H1 (cell line): ENCODE results near the gene SCGB1A1. TPM values are rescaled to one million over a fixed set of nuclear protein-coding genes. Genes with fewer than 3 reads are reported as not detected.

ENCODE experiments used
- ATF2 ChIP-seq: IDR thresholded peaks from 2 replicates; pipeline ENCODE4 v1.6.1; 2012; ENCODE audit warnings: low read length, inconsistent platforms
- CHD7 ChIP-seq: fragments of 300-600 bp; sonication (generic); IDR thresholded peaks from 2 replicates; pipeline ENCODE4 v1.7.1; 2012; ENCODE audit warnings: low read length, moderate library complexity, mild to moderate bottlenecking, inconsistent platforms; ENCODE audit not compliant: insufficient replicate concordance
- CTBP2 ChIP-seq: IDR thresholded peaks from 2 replicates; pipeline ENCODE4 v1.7.0; 2011; ENCODE audit warnings: borderline replicate concordance, mild to moderate bottlenecking, moderate library complexity, mixed read lengths, low read length; ENCODE audit not compliant: insufficient read depth, insufficient read length
- MAFK ChIP-seq: IDR thresholded peaks from 2 replicates; pipeline ENCODE4 v1.6.1; 2012; ENCODE audit warnings: low read depth, mild to moderate bottlenecking, improper control_type of control experiment, low read length
- POU5F1 ChIP-seq: IDR thresholded peaks from 2 replicates; pipeline ENCODE4 v1.6.1; 2011; ENCODE audit warnings: low read depth, mild to moderate bottlenecking, low read length, moderate library complexity
- RNF2 ChIP-seq: fragments of 200-900, 300-1000 bp; sonication (generic); IDR thresholded peaks from 2 replicates; pipeline ENCODE4 v1.7.1; 2016; ENCODE audit warnings: borderline replicate concordance, low read depth, mild to moderate bottlenecking, antibody characterized with exemption, low read length; ENCODE audit not compliant: poor library complexity, severe bottlenecking; ENCODE audit errors: missing control alignments
- RXRA ChIP-seq: IDR thresholded peaks from 2 replicates; pipeline ENCODE4 v1.6.1; 2011; ENCODE audit warnings: low read depth, mild to moderate bottlenecking, low read length, moderate library complexity; ENCODE audit not compliant: insufficient read depth
- SAP30 ChIP-seq: fragments of 300-600 bp; sonication (generic); IDR thresholded peaks from 2 replicates; pipeline ENCODE4 v1.7.1; 2012; ENCODE audit warnings: low read length, moderate library complexity, mild to moderate bottlenecking, inconsistent platforms; ENCODE audit not compliant: insufficient read depth, insufficient replicate concordance
- polyA plus RNA-seq, 7 experiments: library from polyadenylated mRNA; depleted of rRNA in 3 of 7; stranded (reverse) in 5 of 7; unstranded in 2 of 7; fragments of >200 nt in 5 of 7; fragments of 200-250 nt in 2 of 7; gene quantifications; 1 replicate in 5 of 7; 2 replicates in 1 of 7; 4 replicates in 1 of 7; pipeline versions ENCODE4 v1.2.1 to v1.2.3, GENCODE V29; 2011 to 2013; ENCODE audit warnings: missing spikeins in 2 of 7, mixed read lengths in 2 of 7
- total RNA-seq: library from RNA; stranded (reverse); fragmentation: NEBNext Ultra II Directional; extraction: Animal tissue kit (Norgen Biotek cat#: 25700); gene quantifications from 2 replicates; pipeline ENCODE4 v1.2.1, GENCODE V29; 2021

SCGB1A1 gene
- total and polyA plus RNA-seq, 2 of the 8 experiments (the other 6 are each of a cell fraction or from before 2014, with no cell fraction given), result not detected

- TF ChIP-seq CHD7 (no peak), POU5F1 (no peak), SAP30 (no peak), RNF2 (no peak), ATF2 (no peak), CTBP2 (no peak), RXRA (no peak), MAFK (no peak)
Measured at GRCh38 chr11:62390722-62391121, 28.1 kb upstream of the SCGB1A1 start (continued).
